Keratinocyte (primary cell): ENCODE data around the gene SERPINB1. TPM values are rescaled to one million over a fixed set of nuclear protein-coding genes. Genes with fewer than 3 reads are reported as not detected.

Experiments used
- DNase-seq: peaks from one replicate; pipeline ENCODE4 v3.0.0-alpha.2; 2011; ENCODE audit warnings: low read depth, missing footprints, low spot score
- FAIRE-seq: peaks from 2 replicates; lab custom pipeline; 2011; peaks lifted over from hg19 to GRCh38; lab: Jason Lieb, UNC
- H2AFZ ChIP-seq: 2 replicates; pipeline ENCODE4 v1.6.0; 2012; ENCODE audit warnings: low read length, control low read depth, inconsistent platforms; ENCODE audit not compliant: control insufficient read depth
- H3K27ac ChIP-seq: 2 replicates; pipeline ENCODE4 v1.5.1; 2011; ENCODE audit warnings: low read length; ENCODE audit not compliant: control insufficient read depth, insufficient read depth
- H3K27me3 ChIP-seq: 3 replicates; pipeline ENCODE4 v1.6.0; 2011; ENCODE audit warnings: low read length; ENCODE audit not compliant: control insufficient read depth, insufficient read depth; ENCODE audit errors: extremely low read depth
- H3K36me3 ChIP-seq, 2 experiments: 2 replicates in 1 of 2; 3 replicates in 1 of 2; pipeline ENCODE4 v1.5.1; 2011; ENCODE audit warnings: low read length in 2 of 2, mild to moderate bottlenecking in 1 of 2; ENCODE audit not compliant: control insufficient read depth in 2 of 2, insufficient read depth in 2 of 2; ENCODE audit errors: extremely low read depth in 1 of 2
- H3K4me1 ChIP-seq: 3 replicates; pipeline ENCODE4 v1.5.1; 2011; ENCODE audit warnings: low read length; ENCODE audit not compliant: control insufficient read depth, insufficient read depth; ENCODE audit errors: extremely low read depth
- H3K4me2 ChIP-seq: 3 replicates; pipeline ENCODE4 v1.6.0; 2011; ENCODE audit warnings: low read depth, low read length; ENCODE audit not compliant: control insufficient read depth, insufficient read depth; ENCODE audit errors: extremely low read depth
- H3K4me3 ChIP-seq, 3 experiments: fragments of 200-600 bp in 1 of 3; sonication (generic) in 1 of 3; 2 replicates in 2 of 3; 3 replicates in 1 of 3; pipeline ENCODE4 v1.5.1; 2011 to 2016; ENCODE audit warnings: low read length in 3 of 3, mild to moderate bottlenecking in 3 of 3, control low read depth in 2 of 3, inconsistent platforms in 1 of 3, low read depth in 1 of 3, mixed read lengths in 1 of 3, mixed run types in 1 of 3, moderate library complexity in 1 of 3; ENCODE audit not compliant: control insufficient read depth in 2 of 3, insufficient read depth in 2 of 3; ENCODE audit errors: extremely low read depth in 1 of 3
- H3K79me2 ChIP-seq: 2 replicates; pipeline ENCODE4 v1.6.0; 2012; ENCODE audit warnings: low read length; ENCODE audit not compliant: control insufficient read depth, insufficient read depth
- H3K9ac ChIP-seq: 3 replicates; pipeline ENCODE4 v1.6.0; 2011; ENCODE audit warnings: low read length; ENCODE audit not compliant: control insufficient read depth, insufficient read depth; ENCODE audit errors: extremely low read depth
- H3K9me1 ChIP-seq: 3 replicates; pipeline ENCODE4 v1.6.0; 2011; ENCODE audit warnings: low read length; ENCODE audit not compliant: control insufficient read depth, insufficient read depth; ENCODE audit errors: extremely low read depth
- H3K9me3 ChIP-seq: 2 replicates; pipeline ENCODE4 v1.5.1; 2012; ENCODE audit warnings: low read depth, low read length; ENCODE audit not compliant: control insufficient read depth
- H4K20me1 ChIP-seq: 3 replicates; pipeline ENCODE4 v1.6.0; 2011; ENCODE audit warnings: low read length; ENCODE audit not compliant: control insufficient read depth, insufficient read depth; ENCODE audit errors: extremely low read depth
- EZH2 ChIP-seq: IDR thresholded peaks from one replicate; pipeline ENCODE4 v1.6.1; 2012; ENCODE audit warnings: inconsistent platforms, mild to moderate bottlenecking, low read length, moderate library complexity
- dilution Hi-C: fragments of 300-500 bp; cut with MboI; formaldehyde crosslinking; loops from one replicate; pipeline ENCODE4 v1.7.0; 2020; ENCODE audit warnings: low sequenced_read_pairs; ENCODE audit not compliant: extremely low pct_ligation_motif_present
- polyA plus RNA-seq, 5 experiments: library from polyadenylated mRNA; depleted of rRNA in 3 of 5; stranded (reverse) in 3 of 5; stranded (forward) in 1 of 5; unstranded in 1 of 5; fragments of >200 nt; gene quantifications; 1 replicate in 1 of 5; 2 replicates in 3 of 5; 3 replicates in 1 of 5; pipeline versions ENCODE4 v1.2.1 to v1.2.3, GENCODE V29; 2011 to 2012; ENCODE audit warnings: missing spikeins in 2 of 5, low read depth in 1 of 5, low replicate concordance in 1 of 5
- TF ChIP-seq, protein P1 (sequence below), 3 experiments: IDR thresholded peaks in 1 of 3; conservative IDR thresholded peaks in 1 of 3; optimal IDR thresholded peaks in 1 of 3; 2 replicates in 2 of 3; 3 replicates in 1 of 3; pipeline versions ENCODE3 to v1.5.1; 2011; ENCODE audit warnings: low read length in 3 of 3, mild to moderate bottlenecking in 3 of 3, moderate library complexity in 2 of 3, control low read depth in 1 of 3, inconsistent platforms in 1 of 3; ENCODE audit not compliant: insufficient read depth in 2 of 3; ENCODE audit errors: extremely low read depth in 1 of 3

SERPINB1 gene
- polyA plus RNA-seq, 1 donor (not counting 4 experiments of a cell fraction or from before 2014, with no cell fraction given), result 71.9 TPM

DNA sequence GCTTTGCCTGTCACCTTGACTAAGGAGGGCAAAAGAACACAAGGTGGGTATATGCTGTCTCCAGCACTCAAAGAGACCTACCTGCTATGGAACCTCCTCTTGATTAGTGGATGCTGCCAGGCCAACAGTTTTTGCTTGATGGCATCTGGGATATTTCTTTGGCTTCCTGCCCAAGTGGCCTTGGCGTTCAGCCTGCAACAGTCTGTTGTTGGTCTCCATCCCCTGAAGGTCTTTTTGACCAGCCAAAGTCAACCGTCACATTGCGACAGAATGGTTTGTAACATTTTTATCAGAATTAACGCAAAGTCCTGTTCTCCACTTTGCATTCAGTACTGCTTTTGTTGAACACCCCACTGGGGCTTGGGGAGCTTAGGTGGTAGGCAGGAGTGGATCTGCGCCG, 37.1 kb downstream of the SERPINB1 start:
- FAIRE-seq (no peak), DNase-seq (no peak)

DNA sequence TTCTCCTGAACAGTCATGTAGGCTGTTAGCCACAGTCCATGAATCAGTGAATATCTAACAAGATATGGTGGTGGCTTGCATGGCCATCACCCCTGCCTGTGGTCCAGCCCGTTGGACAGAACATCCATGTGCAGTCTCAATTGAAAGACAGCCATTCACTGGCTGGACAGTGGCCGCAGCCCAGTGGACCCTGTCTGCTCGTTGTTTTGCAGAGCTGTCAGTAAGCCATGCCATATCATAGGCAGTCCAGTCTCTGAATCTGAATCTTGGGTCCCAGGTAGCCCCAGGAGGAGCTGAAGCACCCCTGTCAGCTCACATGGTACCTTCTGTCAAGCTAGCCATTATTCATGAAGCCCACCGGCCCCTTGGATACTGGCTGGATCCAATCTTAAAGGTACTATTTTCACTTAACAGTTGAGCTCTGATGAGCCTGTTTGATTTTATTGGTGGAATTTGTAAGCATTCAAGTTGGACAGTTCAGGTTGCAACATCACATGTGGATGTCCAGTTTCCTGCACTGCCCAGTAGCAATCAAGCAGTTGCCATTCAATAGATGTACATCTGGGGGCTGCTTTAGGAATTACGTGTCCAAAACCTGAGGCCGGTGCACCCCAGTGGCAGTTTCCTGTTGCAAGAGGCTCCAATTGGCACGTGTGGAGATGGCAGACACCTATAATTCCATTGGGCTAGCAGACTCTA, 37.8 kb downstream of the SERPINB1 start:
- peaks cover 15% of the 10 kb centered on the region for H3K4me1 ChIP-seq
- H2AFZ ChIP-seq, result no peak overlapping the region
- dilution Hi-C loops, result no loop called here
- no peaks in the 10 kb centered on the region for H3K27me3 ChIP-seq
- H3K4me3 ChIP-seq, result no peak overlapping the region
- H3K27ac ChIP-seq, result no peak overlapping the region
- H3K36me3 ChIP-seq, result no peaks in the 10 kb centered on the region
- H4K20me1 ChIP-seq, result no peaks in the 10 kb centered on the region
- FAIRE-seq, result no peak
- H3K9me1 ChIP-seq, result no peaks in the 10 kb centered on the region
- no peak for DNase-seq
- no peak overlapping the region for H3K9ac ChIP-seq
- TF ChIP-seq EZH2, result no peak
- TF ChIP-seq, protein P1, sequence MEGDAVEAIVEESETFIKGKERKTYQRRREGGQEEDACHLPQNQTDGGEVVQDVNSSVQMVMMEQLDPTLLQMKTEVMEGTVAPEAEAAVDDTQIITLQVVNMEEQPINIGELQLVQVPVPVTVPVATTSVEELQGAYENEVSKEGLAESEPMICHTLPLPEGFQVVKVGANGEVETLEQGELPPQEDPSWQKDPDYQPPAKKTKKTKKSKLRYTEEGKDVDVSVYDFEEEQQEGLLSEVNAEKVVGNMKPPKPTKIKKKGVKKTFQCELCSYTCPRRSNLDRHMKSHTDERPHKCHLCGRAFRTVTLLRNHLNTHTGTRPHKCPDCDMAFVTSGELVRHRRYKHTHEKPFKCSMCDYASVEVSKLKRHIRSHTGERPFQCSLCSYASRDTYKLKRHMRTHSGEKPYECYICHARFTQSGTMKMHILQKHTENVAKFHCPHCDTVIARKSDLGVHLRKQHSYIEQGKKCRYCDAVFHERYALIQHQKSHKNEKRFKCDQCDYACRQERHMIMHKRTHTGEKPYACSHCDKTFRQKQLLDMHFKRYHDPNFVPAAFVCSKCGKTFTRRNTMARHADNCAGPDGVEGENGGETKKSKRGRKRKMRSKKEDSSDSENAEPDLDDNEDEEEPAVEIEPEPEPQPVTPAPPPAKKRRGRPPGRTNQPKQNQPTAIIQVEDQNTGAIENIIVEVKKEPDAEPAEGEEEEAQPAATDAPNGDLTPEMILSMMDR (optimal IDR thresholded peaks at IDR 0.05 in 1 of 3, IDR thresholded peaks at IDR 0.05 in 1 of 3, conservative IDR thresholded peaks at IDR 0.05 in 1 of 3; ENCODE audit: extremely low read depth in 1 of 3, insufficient read depth in 2 of 3, low read length in 3 of 3), result no peak
- H3K79me2 ChIP-seq, result no peaks in the 10 kb centered on the region
- no peak overlapping the region for H3K4me2 ChIP-seq
- no peaks in the 10 kb centered on the region for H3K9me3 ChIP-seq

More for the DNA sequence above, 37.1 kb downstream of the SERPINB1 start:
- TF ChIP-seq EZH2, result no peak
- TF ChIP-seq, protein P1 (optimal IDR thresholded peaks at IDR 0.05 in 1 of 3, IDR thresholded peaks at IDR 0.05 in 1 of 3, conservative IDR thresholded peaks at IDR 0.05 in 1 of 3; ENCODE audit: extremely low read depth in 1 of 3, insufficient read depth in 2 of 3, low read length in 3 of 3), result no peak
- dilution Hi-C loops, result no loop called here
- Histone ChIP-seq H3K9me3 (no peaks in the 10 kb centered on the region), H3K36me3 (no peaks in the 10 kb centered on the region), H2AFZ (no peak overlapping the region), H3K79me2 (no peaks in the 10 kb centered on the region), H3K9ac (no peak overlapping the region), H3K27me3 (no peaks in the 10 kb centered on the region), H3K27ac (no peak overlapping the region), H3K9me1 (no peaks in the 10 kb centered on the region), H3K4me3 (no peak overlapping the region), H4K20me1 (no peaks in the 10 kb centered on the region), H3K4me2 (no peak overlapping the region), H3K4me1 (peaks cover 21% of the 10 kb centered on the region)
